GM19372 (cell line): Measurements from ENCODE around the gene FLT1.

Source experiments
- ATAC-seq: cut with Tn5 transposase; IDR thresholded peaks from one replicate; pipeline ENCODE4 v1.9.1; 2021; ENCODE audit warnings: mild to moderate bottlenecking, low read depth, moderate library complexity; ENCODE audit not compliant: unreplicated experiment

FLT1 gene

DNA sequence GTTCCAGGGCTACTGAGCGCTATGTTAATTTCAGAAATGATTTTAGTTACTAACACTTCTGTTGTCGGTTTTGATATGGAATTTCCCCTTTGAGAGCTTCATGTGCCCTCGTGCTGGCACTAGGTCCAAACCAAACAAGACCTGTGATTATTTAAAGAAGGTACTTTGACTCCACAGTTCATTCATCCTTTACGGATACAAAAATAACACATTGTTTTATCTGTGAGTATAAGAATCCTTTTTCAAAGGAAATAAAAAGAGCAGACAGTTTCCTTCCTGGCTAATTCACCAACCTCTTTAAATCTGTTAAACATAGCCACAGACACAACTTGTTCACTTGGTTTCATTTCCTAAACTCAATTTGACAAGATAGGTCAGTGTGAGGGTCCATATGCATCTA, 141.2 kb downstream of the FLT1 start:
- ATAC-seq: no peak

DNA sequence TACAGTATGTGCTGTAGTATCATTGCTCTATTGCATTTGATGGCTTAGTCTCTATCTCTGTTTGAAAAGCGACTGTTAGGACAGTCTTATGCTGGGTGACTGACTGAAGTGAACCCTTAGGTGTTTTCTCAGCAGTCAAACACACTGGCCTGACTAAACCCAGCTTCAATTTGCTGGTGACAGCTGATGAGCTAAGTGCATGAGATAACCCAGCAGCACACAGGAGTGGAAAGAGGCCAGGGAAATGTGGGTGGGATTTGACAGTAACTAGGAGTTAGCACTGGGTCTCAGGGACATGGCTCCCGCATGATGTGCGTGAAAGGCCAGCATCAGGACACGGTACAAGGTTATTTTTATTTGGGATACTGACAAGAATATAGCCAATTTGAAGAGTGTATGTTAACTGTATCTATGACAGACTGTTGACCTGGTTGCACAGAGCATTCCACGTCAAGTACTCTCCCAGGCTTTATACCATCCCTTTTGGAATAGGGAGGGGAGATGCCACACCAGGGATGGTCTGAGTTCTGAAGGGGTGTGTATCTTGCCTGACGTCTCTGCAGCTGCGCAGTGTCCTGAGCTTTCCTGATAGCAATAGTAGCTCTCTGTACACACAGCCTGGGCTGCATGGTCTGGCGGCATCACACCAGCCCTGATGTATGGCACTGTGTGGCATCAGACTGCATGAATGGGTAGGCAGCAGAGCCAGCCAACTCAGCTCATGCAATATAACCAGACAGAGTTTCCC, 144.8 kb downstream of the FLT1 start:
- no peak for ATAC-seq

DNA sequence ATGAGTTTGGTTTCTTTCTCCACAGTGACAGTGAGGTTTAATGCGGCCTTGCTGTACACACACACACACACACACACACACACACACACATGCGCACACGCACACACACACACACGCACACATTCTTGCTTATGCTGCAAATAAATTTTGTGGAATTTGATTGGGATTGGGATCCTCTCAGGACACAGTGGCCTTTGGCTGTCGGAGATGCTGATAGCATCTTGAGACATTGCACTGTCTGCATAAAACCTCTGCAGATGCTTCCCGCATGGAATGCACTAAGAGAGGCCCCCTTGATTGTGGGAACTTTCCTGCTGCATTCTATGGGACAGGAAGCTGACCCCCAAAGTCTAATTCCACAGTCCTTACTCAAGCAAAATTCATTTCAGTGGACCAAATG, 145.6 kb downstream of the FLT1 start:
- ATAC-seq: no peak

DNA sequence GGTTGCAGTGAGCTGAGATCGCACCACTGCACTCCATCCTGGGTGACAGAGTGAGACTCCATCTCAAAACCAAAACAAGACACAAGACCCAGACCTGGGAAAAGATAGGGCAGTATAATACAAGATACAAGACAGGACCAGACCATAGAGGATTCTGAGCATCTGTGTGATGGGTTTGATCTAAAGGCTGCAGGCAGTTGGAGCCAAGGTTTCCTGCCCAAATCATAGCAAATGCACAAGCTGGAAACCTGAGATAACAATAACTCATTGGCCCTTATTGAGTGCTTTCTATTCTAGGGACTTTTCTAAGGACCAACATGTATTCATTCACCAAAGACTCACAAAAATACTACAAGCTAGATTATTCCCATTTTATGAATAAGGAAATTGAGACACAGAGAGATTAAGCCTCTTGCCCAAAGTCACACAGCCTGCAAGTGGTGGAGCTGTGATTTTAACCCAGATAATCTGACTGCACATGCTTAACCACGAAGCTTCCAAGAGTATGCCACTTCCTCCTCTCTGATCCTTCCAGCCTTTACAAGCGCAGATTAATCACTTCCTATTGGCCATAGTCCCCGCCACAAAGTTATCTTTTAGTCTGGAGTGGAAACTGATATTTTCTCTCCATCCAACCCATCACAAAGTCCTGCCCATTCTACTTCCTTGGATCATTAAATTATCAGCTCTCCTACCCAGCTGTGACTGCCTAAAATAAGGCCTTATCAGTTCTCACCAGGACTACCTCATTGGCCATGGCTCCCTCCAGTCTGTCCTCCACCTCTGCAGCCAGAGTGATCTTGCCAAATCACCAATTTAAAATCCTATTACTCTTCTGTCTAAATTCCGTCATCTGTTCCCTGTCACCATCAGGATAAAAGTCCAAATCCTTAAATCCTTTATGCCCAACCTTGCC, 147.2 kb downstream of the FLT1 start:
- no peak for ATAC-seq

DNA sequence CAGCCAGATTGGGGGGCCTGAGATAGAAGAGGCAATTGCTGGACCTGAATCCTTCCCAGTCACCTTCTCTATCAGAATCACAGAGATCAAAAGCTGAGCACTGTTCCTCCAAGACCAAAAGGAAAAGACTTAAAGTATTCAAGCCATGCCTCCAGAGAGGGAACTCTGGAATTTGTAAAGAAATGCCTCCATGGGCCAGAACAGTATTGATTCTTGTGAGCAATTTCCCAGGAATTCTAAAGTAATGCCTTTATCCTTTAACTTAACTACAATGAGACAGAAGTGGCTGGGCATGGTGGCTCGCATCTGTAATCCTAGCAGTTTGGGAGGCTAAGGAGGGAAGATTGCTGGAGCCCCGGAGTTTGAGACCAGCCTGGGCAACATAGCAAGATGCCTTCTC, 148.8 kb downstream of the FLT1 start:
- ATAC-seq: no peak

- ATAC-seq: no peak
Measured at GRCh38 chr13:28344163-28344562, 150.8 kb downstream of the FLT1 start.

GRCh38 chr13:28342251-28342650, 152.7 kb downstream of the FLT1 start:
- ATAC-seq: no peak

- ATAC-seq: no peak
Measured at GRCh38 chr13:28340272-28340793, 154.6 kb downstream of the FLT1 start.

GRCh38 chr13:28339419-28339818, 155.5 kb downstream of the FLT1 start:
- ATAC-seq: no peak

DNA sequence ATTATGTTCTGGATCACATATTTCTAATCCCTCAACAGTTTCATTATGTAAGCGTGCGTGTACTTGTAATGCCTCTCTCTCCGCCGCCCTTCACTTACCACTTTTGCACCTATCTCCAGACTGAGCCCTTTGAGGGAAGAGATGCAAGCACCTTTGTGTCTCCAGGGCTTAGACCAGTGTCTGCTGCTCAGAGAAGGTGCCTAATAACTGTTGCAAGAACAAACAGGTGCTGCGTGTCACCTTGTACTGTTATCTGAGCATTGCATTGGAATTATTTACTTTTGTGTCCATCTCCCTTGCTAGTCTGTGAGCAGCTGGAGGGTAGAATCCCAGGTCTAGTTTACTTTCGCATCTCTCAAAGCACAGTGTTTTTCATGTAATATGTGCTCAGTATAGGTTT, 156.2 kb downstream of the FLT1 start:
- ATAC-seq: no peak

GRCh38 chr13:28338006-28338574, 156.8 kb downstream of the FLT1 start:
- no peak for ATAC-seq

DNA sequence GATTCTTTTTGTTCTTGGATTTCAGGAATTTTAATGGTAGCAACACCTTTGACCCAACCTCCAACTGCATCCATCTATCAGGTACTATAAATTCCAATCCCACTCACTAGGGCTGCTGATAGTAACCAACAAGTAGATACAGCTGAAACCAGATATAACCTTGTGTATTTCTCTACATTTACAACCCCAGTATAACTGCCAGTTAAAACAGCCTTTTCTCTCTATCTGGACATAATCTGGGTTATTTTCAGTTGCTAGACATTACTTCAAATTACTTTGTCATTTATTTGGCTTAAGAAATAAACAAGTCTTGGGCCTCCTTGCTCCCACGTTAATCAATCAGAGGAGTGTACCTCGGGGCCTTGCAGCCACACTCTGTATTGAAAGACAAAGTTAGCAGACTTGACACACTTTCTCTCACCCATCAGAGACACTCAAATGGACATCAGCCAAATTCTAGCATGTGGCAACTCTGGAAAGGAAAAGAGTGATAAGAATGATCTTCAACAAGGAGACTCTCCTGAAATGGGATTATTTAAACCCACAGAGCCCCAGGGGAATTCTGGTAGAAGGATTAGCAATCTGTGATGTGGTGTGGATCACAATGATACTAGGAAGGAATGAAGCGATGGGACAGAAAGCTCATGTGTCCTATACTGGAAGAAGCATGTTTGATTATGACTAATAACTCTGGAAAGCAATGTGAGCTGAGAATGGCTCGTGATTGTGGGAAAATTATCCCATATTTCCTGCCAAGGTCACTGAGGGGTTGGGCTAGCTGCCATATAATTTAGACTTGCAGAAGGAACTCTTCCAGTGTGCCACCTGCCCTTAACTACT, 157.5 kb downstream of the FLT1 start:
- ATAC-seq: no peak

- ATAC-seq: no peak
Measured at GRCh38 chr13:28336193-28336657, 158.7 kb downstream of the FLT1 start.

DNA sequence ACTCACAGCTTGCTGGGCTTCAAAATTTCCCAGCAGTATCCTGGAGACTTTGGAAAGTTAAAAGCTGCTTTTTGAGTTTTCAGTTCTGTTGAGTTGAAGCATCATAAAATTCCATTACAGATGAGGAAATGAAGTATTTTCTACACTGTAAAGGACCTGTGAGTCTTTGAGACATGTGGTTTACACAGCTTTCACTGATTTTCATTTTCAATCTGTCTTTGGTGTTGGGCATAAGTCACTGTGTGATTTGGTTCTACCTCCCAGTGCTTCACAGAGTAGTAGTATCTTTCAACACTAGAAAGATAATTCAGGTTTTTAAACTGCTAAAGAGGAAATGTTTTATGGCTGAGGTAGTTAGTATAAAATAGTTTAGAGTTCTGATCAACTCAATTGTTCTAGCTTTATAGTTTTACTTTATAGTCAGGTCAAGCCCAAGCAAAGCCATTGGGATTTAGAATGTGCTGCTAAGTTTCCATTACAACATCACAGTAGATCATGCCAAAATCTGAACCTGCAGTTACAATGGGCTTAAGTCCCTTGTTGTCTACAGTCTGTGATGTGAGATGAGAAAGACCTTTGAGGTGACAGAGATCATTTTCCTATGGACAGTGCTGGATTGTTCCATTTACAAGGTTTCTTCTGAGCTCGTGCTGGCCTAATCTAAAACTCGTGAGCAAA, 161.6 kb downstream of the FLT1 start:
- no peak for ATAC-seq

GRCh38 chr13:28329395-28330158, 165.4 kb downstream of the FLT1 start:
- ATAC-seq: no peak

DNA sequence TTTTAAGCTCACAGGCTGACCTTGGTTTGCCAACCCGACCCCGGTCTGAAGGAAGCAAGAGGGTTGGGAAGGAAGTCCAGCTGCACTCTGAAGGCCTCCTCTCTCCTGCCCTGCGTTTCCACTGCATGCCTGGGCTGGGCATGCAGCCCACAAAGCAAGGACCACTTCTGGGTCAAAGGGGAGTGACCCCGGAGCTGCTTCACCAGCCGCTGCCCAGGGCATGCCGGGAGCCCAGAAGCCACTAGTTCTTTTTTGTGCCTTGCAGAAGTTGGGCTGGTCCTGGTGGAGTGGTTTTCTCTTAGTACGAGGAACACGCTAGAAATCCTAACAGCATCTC, 166.7 kb downstream of the FLT1 start:
- ATAC-seq: no peak

DNA sequence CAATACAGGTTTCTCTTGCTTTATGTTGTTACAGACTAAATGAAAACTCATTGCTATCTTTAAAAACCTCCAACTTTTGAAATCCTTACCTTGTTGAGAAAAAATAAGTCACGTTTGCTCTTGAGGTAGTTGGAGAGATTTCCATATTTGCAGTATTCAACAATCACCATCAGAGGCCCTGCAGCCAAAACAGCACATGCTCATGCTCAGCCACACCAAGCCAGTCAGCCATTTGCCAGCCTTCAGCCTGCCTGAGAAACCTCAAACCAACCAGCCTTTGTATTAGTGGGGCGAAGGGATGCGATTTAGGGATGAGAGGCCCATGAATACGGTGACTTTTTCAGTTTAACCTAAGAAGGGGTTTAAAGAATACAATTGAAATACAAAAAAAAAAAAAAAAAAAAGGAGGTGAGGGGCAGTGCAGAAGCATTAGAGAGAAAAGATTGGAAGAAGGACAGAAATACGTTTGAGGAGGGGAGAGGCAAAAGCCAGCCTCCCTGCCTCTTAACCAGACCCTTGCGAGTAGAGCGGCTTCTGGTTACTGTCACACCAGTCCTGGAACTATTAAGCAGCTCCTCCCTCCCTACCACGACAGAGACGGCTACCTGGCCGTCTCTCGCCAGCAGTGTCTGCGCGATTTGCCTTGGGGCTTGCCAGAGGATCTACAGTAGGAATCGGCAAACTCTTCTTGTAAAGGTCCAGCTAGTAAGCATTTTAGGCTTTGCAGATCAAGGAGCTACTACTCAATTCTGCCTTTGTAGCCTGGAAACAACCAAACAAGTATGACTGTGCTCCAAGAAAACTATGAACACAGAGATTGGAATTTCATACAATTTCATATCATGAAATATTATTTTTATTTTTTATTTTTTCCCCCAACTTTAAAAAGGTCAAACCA, 167.3 kb downstream of the FLT1 start:
- ATAC-seq: no peak

DNA sequence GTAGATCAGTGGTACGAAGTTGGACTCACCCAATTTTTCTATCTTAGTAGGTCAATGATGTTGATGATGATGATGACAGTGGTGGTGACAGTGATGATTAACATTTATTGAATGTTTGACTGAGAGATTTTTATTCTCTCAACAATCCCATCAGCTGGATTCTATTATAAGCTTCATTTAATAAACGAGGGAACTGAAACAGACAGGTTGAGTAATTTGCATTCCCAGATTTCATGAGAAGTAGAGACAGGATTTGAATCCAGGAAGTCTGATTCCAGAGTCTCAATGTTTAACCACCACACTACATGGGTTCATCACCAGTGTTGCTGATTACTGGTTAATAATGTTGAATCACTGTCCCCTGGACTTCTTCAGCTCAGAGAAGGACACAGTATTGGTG, 168.9 kb downstream of the FLT1 start:
- ATAC-seq: no peak
